ENCODE results near the gene DDAH1. TPM values are rescaled to one million over a fixed set of nuclear protein-coding genes. Genes with fewer than 3 reads are reported as not detected.

Gene DDAH1
- total and polyA plus RNA-seq, 4 donors: 25.8 to 42.7 (median 31.7) TPM

DNA sequence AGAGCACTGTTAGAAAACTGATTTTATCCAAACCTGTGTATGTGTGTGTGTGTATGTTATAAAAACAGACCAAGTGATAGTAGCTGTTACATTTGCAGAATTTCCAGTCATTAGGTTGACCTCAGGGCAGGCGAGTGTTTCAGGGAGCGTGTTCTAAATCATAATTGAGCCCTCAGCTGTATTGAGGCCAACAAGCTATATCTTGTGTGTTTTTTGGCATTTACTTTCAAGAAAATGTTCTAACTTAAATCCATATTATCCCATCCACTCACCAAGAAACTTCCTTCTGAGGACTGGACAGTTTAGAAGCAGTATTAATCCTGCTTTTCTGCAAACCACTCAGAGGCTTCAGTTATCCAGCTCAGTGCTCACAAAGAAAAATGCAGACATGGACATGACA, 12.0 kb downstream of the DDAH1 start:
- Histone ChIP-seq H3K27me3 (ENCODE audit: control insufficient read depth in 4 of 4, insufficient read depth in 4 of 4, low read length in 3 of 4) (no peaks in the 10 kb centered on the region), H3K9ac (ENCODE audit: low read depth in 1 of 2, low read length in 2 of 2) (no peak overlapping the region), H3K4me3 (ENCODE audit: low read depth in 1 of 3, low read length in 3 of 3) (no peak overlapping the region), H3K9me3 (ENCODE audit: control insufficient read depth in 4 of 4, low read length in 3 of 4) (no peaks in the 10 kb centered on the region), H3K36me3 (ENCODE audit: control insufficient read depth in 4 of 4, insufficient read depth in 3 of 4, low read depth in 1 of 4, low read length in 3 of 4) (no peaks in the 10 kb centered on the region), H3K4me1 (ENCODE audit: control insufficient read depth in 4 of 4, insufficient read depth in 4 of 4, low read length in 3 of 4) (peaks cover 2 to 40% (median 33%) of the 10 kb centered on the region in 4 donors), H3K27ac (ENCODE audit: low read depth in 1 of 2, low read length in 2 of 2) (peak overlapping the region; percentile 21 to 43)
- TF ChIP-seq NR2F2 (IDR thresholded peaks at IDR 0.05) (peak; percentile 27), RXRA (IDR thresholded peaks at IDR 0.05) (peak in 1 of 2 donors; percentile 12), FOXA2 (IDR thresholded peaks at IDR 0.05) (no peak)
- DNase-seq (ENCODE audit: low spot score): no peak
- WGBS: 63% methylated on average over 2 of the region's 2 CpGs

DNA sequence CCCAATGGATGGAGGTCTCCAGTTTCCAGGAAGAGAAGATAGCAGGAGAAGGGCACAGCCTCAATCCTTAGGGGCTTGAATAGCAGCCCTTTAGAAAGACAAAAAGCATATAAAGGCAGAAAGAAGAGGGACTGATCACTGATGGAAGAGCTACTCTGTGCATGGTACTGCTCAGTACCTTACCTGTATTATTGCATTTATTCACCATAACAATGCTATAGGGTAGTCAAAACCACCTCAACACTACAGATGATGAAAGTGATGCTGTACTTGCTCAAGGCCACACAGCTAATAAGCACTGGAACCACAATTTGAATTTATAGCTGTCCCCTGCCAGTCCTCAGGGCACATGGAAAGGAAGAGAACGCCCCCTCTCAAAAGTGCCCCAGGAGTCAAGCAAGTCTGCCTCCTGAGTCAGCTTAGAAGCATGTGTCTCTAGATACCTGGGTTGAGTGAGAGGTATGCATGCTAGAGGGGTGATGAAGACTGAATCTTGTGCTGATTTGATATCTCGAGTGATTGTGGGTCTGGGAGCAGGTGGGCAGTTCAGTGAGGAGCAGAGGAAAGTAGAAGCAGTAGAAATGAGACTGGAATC, 13.6 kb downstream of the DDAH1 start:
- H3K27me3 ChIP-seq (ENCODE audit: control insufficient read depth in 4 of 4, insufficient read depth in 4 of 4, low read length in 3 of 4): no peaks in the 10 kb centered on the region
- H3K36me3 ChIP-seq (ENCODE audit: control insufficient read depth in 4 of 4, insufficient read depth in 3 of 4, low read depth in 1 of 4, low read length in 3 of 4): no peaks in the 10 kb centered on the region
- H3K27ac ChIP-seq (ENCODE audit: low read depth in 1 of 2, low read length in 2 of 2): no peak overlapping the region
- H3K9ac ChIP-seq (ENCODE audit: low read depth in 1 of 2, low read length in 2 of 2): no peak overlapping the region
- no peak overlapping the region for H3K4me3 ChIP-seq (ENCODE audit: low read depth in 1 of 3, low read length in 3 of 3)
- TF ChIP-seq, protein P1, sequence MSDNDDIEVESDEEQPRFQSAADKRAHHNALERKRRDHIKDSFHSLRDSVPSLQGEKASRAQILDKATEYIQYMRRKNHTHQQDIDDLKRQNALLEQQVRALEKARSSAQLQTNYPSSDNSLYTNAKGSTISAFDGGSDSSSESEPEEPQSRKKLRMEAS (IDR thresholded peaks at IDR 0.05): no peak
- TF ChIP-seq, protein P2, sequence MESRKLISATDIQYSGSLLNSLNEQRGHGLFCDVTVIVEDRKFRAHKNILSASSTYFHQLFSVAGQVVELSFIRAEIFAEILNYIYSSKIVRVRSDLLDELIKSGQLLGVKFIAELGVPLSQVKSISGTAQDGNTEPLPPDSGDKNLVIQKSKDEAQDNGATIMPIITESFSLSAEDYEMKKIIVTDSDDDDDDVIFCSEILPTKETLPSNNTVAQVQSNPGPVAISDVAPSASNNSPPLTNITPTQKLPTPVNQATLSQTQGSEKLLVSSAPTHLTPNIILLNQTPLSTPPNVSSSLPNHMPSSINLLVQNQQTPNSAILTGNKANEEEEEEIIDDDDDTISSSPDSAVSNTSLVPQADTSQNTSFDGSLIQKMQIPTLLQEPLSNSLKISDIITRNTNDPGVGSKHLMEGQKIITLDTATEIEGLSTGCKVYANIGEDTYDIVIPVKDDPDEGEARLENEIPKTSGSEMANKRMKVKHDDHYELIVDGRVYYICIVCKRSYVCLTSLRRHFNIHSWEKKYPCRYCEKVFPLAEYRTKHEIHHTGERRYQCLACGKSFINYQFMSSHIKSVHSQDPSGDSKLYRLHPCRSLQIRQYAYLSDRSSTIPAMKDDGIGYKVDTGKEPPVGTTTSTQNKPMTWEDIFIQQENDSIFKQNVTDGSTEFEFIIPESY (IDR thresholded peaks at IDR 0.05): no peak
- TF ChIP-seq RXRA (IDR thresholded peaks at IDR 0.05): no peak
- TF ChIP-seq FOXA1 (IDR thresholded peaks at IDR 0.05): no peak
- no peak for TF ChIP-seq TAF1 (conservative IDR thresholded peaks at IDR 0.05)
- TF ChIP-seq HNF4A (conservative IDR thresholded peaks at IDR 0.05): no peak
- no peak for TF ChIP-seq FOXA2 (IDR thresholded peaks at IDR 0.05)
- TF ChIP-seq NR2F2 (IDR thresholded peaks at IDR 0.05): no peak
- TF ChIP-seq EGR1 (IDR thresholded peaks at IDR 0.05; ENCODE audit: low read depth in 2 of 2): no peak
- TF ChIP-seq YY1 (IDR thresholded peaks at IDR 0.05): no peak
- TF ChIP-seq, protein P3, sequence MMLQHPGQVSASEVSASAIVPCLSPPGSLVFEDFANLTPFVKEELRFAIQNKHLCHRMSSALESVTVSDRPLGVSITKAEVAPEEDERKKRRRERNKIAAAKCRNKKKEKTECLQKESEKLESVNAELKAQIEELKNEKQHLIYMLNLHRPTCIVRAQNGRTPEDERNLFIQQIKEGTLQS (IDR thresholded peaks at IDR 0.05): no peak
- TF ChIP-seq, protein P4, sequence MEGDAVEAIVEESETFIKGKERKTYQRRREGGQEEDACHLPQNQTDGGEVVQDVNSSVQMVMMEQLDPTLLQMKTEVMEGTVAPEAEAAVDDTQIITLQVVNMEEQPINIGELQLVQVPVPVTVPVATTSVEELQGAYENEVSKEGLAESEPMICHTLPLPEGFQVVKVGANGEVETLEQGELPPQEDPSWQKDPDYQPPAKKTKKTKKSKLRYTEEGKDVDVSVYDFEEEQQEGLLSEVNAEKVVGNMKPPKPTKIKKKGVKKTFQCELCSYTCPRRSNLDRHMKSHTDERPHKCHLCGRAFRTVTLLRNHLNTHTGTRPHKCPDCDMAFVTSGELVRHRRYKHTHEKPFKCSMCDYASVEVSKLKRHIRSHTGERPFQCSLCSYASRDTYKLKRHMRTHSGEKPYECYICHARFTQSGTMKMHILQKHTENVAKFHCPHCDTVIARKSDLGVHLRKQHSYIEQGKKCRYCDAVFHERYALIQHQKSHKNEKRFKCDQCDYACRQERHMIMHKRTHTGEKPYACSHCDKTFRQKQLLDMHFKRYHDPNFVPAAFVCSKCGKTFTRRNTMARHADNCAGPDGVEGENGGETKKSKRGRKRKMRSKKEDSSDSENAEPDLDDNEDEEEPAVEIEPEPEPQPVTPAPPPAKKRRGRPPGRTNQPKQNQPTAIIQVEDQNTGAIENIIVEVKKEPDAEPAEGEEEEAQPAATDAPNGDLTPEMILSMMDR (IDR thresholded peaks at IDR 0.05; ENCODE audit: low read depth, low read length, missing input control): no peak
- no peak for TF ChIP-seq HNF4G (IDR thresholded peaks at IDR 0.05)
- no peak for TF ChIP-seq JUND (IDR thresholded peaks at IDR 0.05)
- no peak for TF ChIP-seq GABPA (IDR thresholded peaks at IDR 0.05 in 1 of 2, conservative IDR thresholded peaks at IDR 0.05 in 1 of 2)
- no peak for TF ChIP-seq RAD21 (IDR thresholded peaks at IDR 0.05)
- WGBS: 94% methylated on average over 2 of the region's 2 CpGs
- H3K9me3 ChIP-seq (ENCODE audit: control insufficient read depth in 4 of 4, low read length in 3 of 4): no peaks in the 10 kb centered on the region
- no peak for DNase-seq (ENCODE audit: low spot score)
- H3K4me1 ChIP-seq (ENCODE audit: control insufficient read depth in 4 of 4, insufficient read depth in 4 of 4, low read length in 3 of 4): peaks cover 6 to 56% (median 45%) of the 10 kb centered on the region in 4 donors
